VCaP (cell line): ENCODE results near the gene POU2F3.
"Not testable (repeated sequence)": the region's sequence is repeated elsewhere in the genome, so short reads cannot be mapped to it uniquely, and the experiment has no call there.

Experiments used
- H3K27ac ChIP-seq: fragments of 450-650 bp; 2 replicates; pipeline ENCODE4 v1.5.1; 2017
- CTCF ChIP-seq: fragments of 450-650 bp; conservative IDR thresholded peaks from 2 replicates; pipeline ENCODE4 v1.5.1; 2017; ENCODE audit warnings: mild to moderate bottlenecking, moderate library complexity

The POU2F3 gene

GRCh38 chr11:120244476-120245365, 4.8 kb downstream of the POU2F3 start:
- no peak for TF ChIP-seq CTCF
- H3K27ac ChIP-seq, result no peak overlapping the region

GRCh38 chr11:120245434-120245833, 5.5 kb downstream of the POU2F3 start:
- no peak overlapping the region for H3K27ac ChIP-seq
- no peak for TF ChIP-seq CTCF

GRCh38 chr11:120248551-120249278, 8.8 kb downstream of the POU2F3 start:
- no peak overlapping the region for H3K27ac ChIP-seq
- no peak for TF ChIP-seq CTCF

- no peak for TF ChIP-seq CTCF
- no peak overlapping the region for H3K27ac ChIP-seq
These were observed 9.6 kb downstream of the POU2F3 start for GRCh38 chr11:120249279-120250262.

- not testable (repeated sequence) for H3K27ac ChIP-seq
These were observed 13.4 kb downstream of the POU2F3 start for GRCh38 chr11:120253377-120253776.

- no peak overlapping the region for H3K27ac ChIP-seq
These were observed 15.0 kb downstream of the POU2F3 start for GRCh38 chr11:120254788-120255518.

More at GRCh38 chr11:120254788-120255518, 15.0 kb downstream of the POU2F3 start:
- TF ChIP-seq CTCF, result no peak
